ENCODE results near the gene DTX1.

- TF ChIP-seq CTCF (CRISPR knock-in tag; IDR thresholded peaks at IDR 0.05), result no peak
- no peak for TF ChIP-seq ATF7 (IDR thresholded peaks at IDR 0.05)
- no peak for TF ChIP-seq ATF7 (CRISPR knock-in tag; IDR thresholded peaks at IDR 0.05)
- TF ChIP-seq U2AF2 (IDR thresholded peaks at IDR 0.05; ENCODE audit: low read depth, low read length), result no peak
- TF ChIP-seq SP5 (CRISPR knock-in tag; IDR thresholded peaks at IDR 0.05; ENCODE audit: borderline replicate concordance, low read depth), result no peak
- TF ChIP-seq EHMT2 (IDR thresholded peaks at IDR 0.05; ENCODE audit: borderline replicate concordance, low read depth, low read length), result no peak
- TF ChIP-seq TEAD2 (CRISPR knock-in tag; IDR thresholded peaks at IDR 0.05), result no peak
- TF ChIP-seq ZNF232 (CRISPR knock-in tag; IDR thresholded peaks at IDR 0.05; ENCODE audit: borderline replicate concordance), result no peak
- no peak for TF ChIP-seq MYC (CRISPR knock-in tag; IDR thresholded peaks at IDR 0.05; ENCODE audit: borderline replicate concordance)
- no peak for TF ChIP-seq SRSF1 (optimal IDR thresholded peaks at IDR 0.05; ENCODE audit: low read depth, low read length)
Observed at GRCh38 chr12:113087193-113087592, 30.7 kb downstream of the DTX1 start.

Measured in HepG2 (cell line).